WTC11 (cell line): ENCODE measurements around the gene ZC3H12D. TPM values are rescaled to one million over a fixed set of nuclear protein-coding genes. Genes with fewer than 3 reads are reported as not detected.

Experiments
- ATAC-seq: fragments of 200-7000 bp; cut with Tn5 transposase; 2 replicates; pipeline ENCODE4 v1.10.0; 2021; ENCODE audit warnings: mild to moderate bottlenecking, moderate library complexity
- CTCF ChIA-PET: fragments of 300-600 bp; sonication (Branson Sonifier 250); formaldehyde crosslinking; loops from one replicate; lab custom pipeline; 2021; ENCODE audit warnings: antibody characterized with exemption; lab: Charles Lee
- POLR2A ChIA-PET: fragments of 350-600 bp; sonication (Branson Sonifier 250); formaldehyde crosslinking; loops from one replicate; lab custom pipeline; 2021; ENCODE audit warnings: antibody characterized with exemption; lab: Charles Lee
- DNase-seq: peaks from one replicate; pipeline ENCODE4 v3.0.0; 2021; ENCODE audit warnings: low spot score
- H3K27ac Mint-ChIP-seq: 2 replicates; pipeline ENCODE4 v1.8.0; 2021; ENCODE audit warnings: mixed read lengths
- H3K27me3 Mint-ChIP-seq: 2 replicates; pipeline ENCODE4 v1.8.0; 2021; ENCODE audit warnings: low read depth, mild to moderate bottlenecking, moderate library complexity, mixed read lengths
- H3K36me3 Mint-ChIP-seq: 2 replicates; pipeline ENCODE4 v1.8.0; 2021; ENCODE audit warnings: mixed read lengths
- H3K4me1 Mint-ChIP-seq: 2 replicates; pipeline ENCODE4 v1.8.0; 2022; ENCODE audit warnings: mixed read lengths
- H3K4me3 Mint-ChIP-seq: 2 replicates; pipeline ENCODE4 v1.8.0; 2021; ENCODE audit warnings: mild to moderate bottlenecking, moderate library complexity, mixed read lengths
- H3K9me3 Mint-ChIP-seq: 2 replicates; pipeline ENCODE4 v1.8.0; 2021; ENCODE audit warnings: mixed read lengths
- CBFB ChIP-seq: sonication (generic); formaldehyde crosslinking; IDR thresholded peaks from 2 replicates; pipeline ENCODE4 v1.8.1; 2022; ENCODE audit warnings: mild to moderate bottlenecking, low read depth, missing genetic modification reagents
- CREB1 ChIP-seq: sonication (generic); formaldehyde crosslinking; IDR thresholded peaks from 2 replicates; pipeline ENCODE4 v1.8.0; 2023; ENCODE audit warnings: mild to moderate bottlenecking, missing genetic modification reagents
- CREM ChIP-seq: sonication (generic); formaldehyde crosslinking; IDR thresholded peaks from 2 replicates; pipeline ENCODE4 v1.8.1; 2022; ENCODE audit warnings: mild to moderate bottlenecking, missing genetic modification reagents, moderate library complexity
- FOXJ3 ChIP-seq: sonication (generic); formaldehyde crosslinking; IDR thresholded peaks from 2 replicates; pipeline ENCODE4 v1.9.0; 2021; ENCODE audit warnings: missing genetic modification reagents, mild to moderate bottlenecking, borderline replicate concordance
- GABPB1 ChIP-seq: sonication (generic); formaldehyde crosslinking; IDR thresholded peaks from 2 replicates; pipeline ENCODE4 v1.8.1; 2023; ENCODE audit warnings: mild to moderate bottlenecking, missing genetic modification reagents
- JAZF1 ChIP-seq: fragments of 250-450 bp; sonication (Bioruptor Pico); IDR thresholded peaks from 2 replicates; pipeline ENCODE4 v1.9.0; 2021; ENCODE audit warnings: moderate library complexity, mild to moderate bottlenecking, inconsistent platforms
- JUN ChIP-seq: sonication (generic); formaldehyde crosslinking; IDR thresholded peaks from 2 replicates; pipeline ENCODE4 v1.8.0; 2023; ENCODE audit warnings: mild to moderate bottlenecking, missing genetic modification reagents
- NFYB ChIP-seq: sonication (generic); formaldehyde crosslinking; conservative IDR thresholded peaks from 2 replicates; pipeline ENCODE4 v1.8.0; 2022; ENCODE audit warnings: low read depth, missing genetic modification reagents
- NR2C2 ChIP-seq: sonication (generic); formaldehyde crosslinking; IDR thresholded peaks from 2 replicates; pipeline ENCODE4 v1.8.0; 2022; ENCODE audit warnings: mild to moderate bottlenecking, missing genetic modification reagents
- RORB ChIP-seq: fragments of 250-450 bp; sonication (Bioruptor Pico); IDR thresholded peaks from 2 replicates; pipeline ENCODE4 v1.9.0; 2021; ENCODE audit warnings: mild to moderate bottlenecking
- TP53 ChIP-seq: sonication (generic); formaldehyde crosslinking; IDR thresholded peaks from 2 replicates; pipeline ENCODE4 v1.8.1; 2023; ENCODE audit warnings: mild to moderate bottlenecking, missing genetic modification reagents
- ZBTB21 ChIP-seq: sonication (generic); formaldehyde crosslinking; IDR thresholded peaks from 2 replicates; pipeline ENCODE4 v1.8.1; 2023; ENCODE audit warnings: mild to moderate bottlenecking, missing genetic modification reagents, borderline replicate concordance
- ZNF263 ChIP-seq: sonication (generic); formaldehyde crosslinking; IDR thresholded peaks from 2 replicates; pipeline ENCODE4 v1.8.1; 2022; ENCODE audit warnings: low read depth, mild to moderate bottlenecking, moderate library complexity, missing genetic modification reagents
- ZNF423 ChIP-seq: fragments of 250-450 bp; sonication (Bioruptor Pico); IDR thresholded peaks from 2 replicates; pipeline ENCODE4 v2.1.2; 2022; ENCODE audit warnings: mild to moderate bottlenecking, moderate library complexity
- total RNA-seq: library from RNA; stranded (reverse); gene quantifications from 3 replicates; pipeline ENCODE4 v1.2.3, GENCODE V29; 2021
- TF ChIP-seq, protein P1 (sequence below): sonication (generic); formaldehyde crosslinking; IDR thresholded peaks from 2 replicates; pipeline ENCODE4 v1.8.0; 2022; ENCODE audit warnings: mild to moderate bottlenecking, missing genetic modification reagents
- TF ChIP-seq, protein P2 (sequence below): fragments of 250-450 bp; sonication (Bioruptor Pico); IDR thresholded peaks from 2 replicates; pipeline ENCODE4 v2.1.2; 2022; ENCODE audit warnings: mild to moderate bottlenecking, moderate library complexity
- TF ChIP-seq, protein P3 (sequence below): sonication (generic); formaldehyde crosslinking; IDR thresholded peaks from 2 replicates; pipeline ENCODE4 v1.8.1; 2022; ENCODE audit warnings: low read depth, mild to moderate bottlenecking, moderate library complexity, missing genetic modification reagents, borderline replicate concordance
- TF ChIP-seq, protein P4 (sequence below): sonication (generic); formaldehyde crosslinking; IDR thresholded peaks from 2 replicates; pipeline ENCODE4 v1.8.1; 2022; ENCODE audit warnings: mild to moderate bottlenecking, missing genetic modification reagents, moderate library complexity, borderline replicate concordance

ZC3H12D gene
- total RNA-seq, 1 experiment from 2014 or later = 0.13 TPM

DNA sequence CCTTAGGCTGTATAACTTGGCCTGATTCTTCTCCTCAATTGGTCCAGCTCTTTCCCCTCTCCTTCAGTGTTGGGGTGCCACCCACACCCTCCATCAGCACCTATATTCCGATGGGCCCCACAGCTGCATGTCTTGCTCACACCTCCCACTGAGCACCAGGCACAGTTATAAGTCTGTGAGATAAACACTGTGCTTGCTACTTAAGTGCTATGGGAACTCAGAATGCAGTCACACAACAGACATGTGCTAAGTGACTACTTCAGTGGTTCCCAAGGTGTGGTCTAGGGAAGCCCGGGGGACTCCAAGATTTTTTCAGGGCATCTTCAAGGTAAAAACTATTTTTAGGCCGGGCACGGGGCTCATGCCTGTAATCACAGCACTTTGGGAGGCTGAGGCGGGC is 7.3 kb downstream of the ZC3H12D start:
- ATAC-seq (no peak), DNase-seq (no peak)
- Mint-ChIP-seq H3K4me1 (peaks cover 13% of the 10 kb centered on the region), H3K36me3 (no peaks in the 10 kb centered on the region), H3K4me3 (no peak overlapping the region), H3K27me3 (no peaks in the 10 kb centered on the region), H3K27ac (no peak overlapping the region), H3K9me3 (no peaks in the 10 kb centered on the region)
- TF ChIP-seq, protein P1, sequence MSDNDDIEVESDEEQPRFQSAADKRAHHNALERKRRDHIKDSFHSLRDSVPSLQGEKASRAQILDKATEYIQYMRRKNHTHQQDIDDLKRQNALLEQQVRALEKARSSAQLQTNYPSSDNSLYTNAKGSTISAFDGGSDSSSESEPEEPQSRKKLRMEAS (CRISPR knock-in tag) = no peak
- no peak for TF ChIP-seq FOXJ3 (CRISPR knock-in tag)
- TF ChIP-seq ZNF263 (CRISPR knock-in tag) = no peak
- TF ChIP-seq CBFB (CRISPR knock-in tag) = no peak
- TF ChIP-seq, protein P2, sequence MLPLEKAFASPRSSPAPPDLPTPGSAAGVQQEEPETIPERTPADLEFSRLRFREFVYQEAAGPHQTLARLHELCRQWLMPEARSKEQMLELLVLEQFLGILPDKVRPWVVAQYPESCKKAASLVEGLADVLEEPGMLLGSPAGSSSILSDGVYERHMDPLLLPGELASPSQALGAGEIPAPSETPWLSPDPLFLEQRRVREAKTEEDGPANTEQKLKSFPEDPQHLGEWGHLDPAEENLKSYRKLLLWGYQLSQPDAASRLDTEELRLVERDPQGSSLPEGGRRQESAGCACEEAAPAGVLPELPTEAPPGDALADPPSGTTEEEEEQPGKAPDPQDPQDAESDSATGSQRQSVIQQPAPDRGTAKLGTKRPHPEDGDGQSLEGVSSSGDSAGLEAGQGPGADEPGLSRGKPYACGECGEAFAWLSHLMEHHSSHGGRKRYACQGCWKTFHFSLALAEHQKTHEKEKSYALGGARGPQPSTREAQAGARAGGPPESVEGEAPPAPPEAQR (CRISPR knock-in tag) = no peak
- no peak for TF ChIP-seq CREM (CRISPR knock-in tag)
- TF ChIP-seq JAZF1 (CRISPR knock-in tag) = no peak
- TF ChIP-seq ZBTB21 (CRISPR knock-in tag) = no peak
- no peak for TF ChIP-seq RORB (CRISPR knock-in tag)
- TF ChIP-seq TP53 (CRISPR knock-in tag) = no peak
- TF ChIP-seq CREB1 (CRISPR knock-in tag) = no peak
- TF ChIP-seq GABPB1 (CRISPR knock-in tag) = no peak
- TF ChIP-seq ZNF423 = no peak
- TF ChIP-seq NR2C2 = no peak
- ChIA-PET POLR2A (no interaction called here), CTCF (no interaction called here)

DNA sequence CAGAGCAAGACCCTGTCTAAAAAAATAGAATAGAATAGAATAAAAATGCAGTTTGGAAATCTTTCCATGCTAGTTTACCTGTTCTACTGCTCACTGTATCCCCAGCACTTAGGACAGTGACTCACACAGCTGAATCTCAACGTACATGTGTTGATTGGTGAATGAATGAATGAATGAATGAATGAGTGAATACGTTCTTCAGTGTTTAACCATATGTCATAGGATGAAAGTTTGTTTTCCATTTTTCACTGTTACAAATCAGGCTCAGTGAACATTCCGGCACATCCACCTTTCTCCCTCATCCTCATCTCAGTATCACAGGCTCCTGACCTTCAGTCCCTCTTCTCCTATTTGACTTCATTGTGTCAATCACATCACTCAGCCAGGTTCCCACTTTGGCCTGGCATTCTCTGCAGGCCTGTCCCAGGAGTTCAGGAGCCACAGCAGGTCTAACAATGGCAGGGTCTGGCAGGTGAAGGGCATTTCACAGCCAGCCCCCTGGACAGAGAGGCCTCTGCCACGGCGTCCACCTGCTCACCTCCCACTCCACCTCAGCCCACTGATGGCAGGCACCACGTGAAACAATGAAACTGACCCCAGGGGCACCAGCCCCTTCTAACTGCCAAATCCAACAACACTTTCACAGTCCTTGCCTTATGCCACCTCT is 7.9 kb downstream of the ZC3H12D start:
- POLR2A ChIA-PET = no interaction called here
- no peak for TF ChIP-seq NFYB (CRISPR knock-in tag)
- TF ChIP-seq, protein P3, sequence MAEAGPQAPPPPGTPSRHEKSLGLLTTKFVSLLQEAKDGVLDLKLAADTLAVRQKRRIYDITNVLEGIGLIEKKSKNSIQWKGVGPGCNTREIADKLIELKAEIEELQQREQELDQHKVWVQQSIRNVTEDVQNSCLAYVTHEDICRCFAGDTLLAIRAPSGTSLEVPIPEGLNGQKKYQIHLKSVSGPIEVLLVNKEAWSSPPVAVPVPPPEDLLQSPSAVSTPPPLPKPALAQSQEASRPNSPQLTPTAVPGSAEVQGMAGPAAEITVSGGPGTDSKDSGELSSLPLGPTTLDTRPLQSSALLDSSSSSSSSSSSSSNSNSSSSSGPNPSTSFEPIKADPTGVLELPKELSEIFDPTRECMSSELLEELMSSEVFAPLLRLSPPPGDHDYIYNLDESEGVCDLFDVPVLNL (CRISPR knock-in tag) = no peak
- TF ChIP-seq JUN (CRISPR knock-in tag) = no peak
- TF ChIP-seq, protein P4, sequence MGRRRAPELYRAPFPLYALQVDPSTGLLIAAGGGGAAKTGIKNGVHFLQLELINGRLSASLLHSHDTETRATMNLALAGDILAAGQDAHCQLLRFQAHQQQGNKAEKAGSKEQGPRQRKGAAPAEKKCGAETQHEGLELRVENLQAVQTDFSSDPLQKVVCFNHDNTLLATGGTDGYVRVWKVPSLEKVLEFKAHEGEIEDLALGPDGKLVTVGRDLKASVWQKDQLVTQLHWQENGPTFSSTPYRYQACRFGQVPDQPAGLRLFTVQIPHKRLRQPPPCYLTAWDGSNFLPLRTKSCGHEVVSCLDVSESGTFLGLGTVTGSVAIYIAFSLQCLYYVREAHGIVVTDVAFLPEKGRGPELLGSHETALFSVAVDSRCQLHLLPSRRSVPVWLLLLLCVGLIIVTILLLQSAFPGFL (CRISPR knock-in tag) = no peak
- TF ChIP-seq JAZF1 (CRISPR knock-in tag) = no peak
- no peak for TF ChIP-seq ZBTB21 (CRISPR knock-in tag)
- TF ChIP-seq, all 79 proteins: peak for 0
- ATAC-seq (no peak), DNase-seq (no peak)
- H3K27me3 Mint-ChIP-seq = no peaks in the 10 kb centered on the region
- H3K9me3 Mint-ChIP-seq = no peaks in the 10 kb centered on the region
- H3K4me3 Mint-ChIP-seq = no peak overlapping the region
- CTCF ChIA-PET = interaction anchor here (0.7 kb wide), 1 partner anchor 187 kb away, joined by 3 read pairs; no protein-coding TSS in a partner anchor
- H3K4me1 Mint-ChIP-seq = peaks cover 10% of the 10 kb centered on the region
- H3K27ac Mint-ChIP-seq = no peak overlapping the region
- no peaks in the 10 kb centered on the region for H3K36me3 Mint-ChIP-seq
